Central memory CD8-positive, alpha-beta T cell (primary cell): ENCODE data around the gene MYH15.
"Not testable (repeated sequence)": the region's sequence is repeated elsewhere in the genome, so short reads cannot be mapped to it uniquely, and the experiment has no call there.

Source experiments
- ATAC-seq: fragments of 150-1000 bp; cut with Tn5 transposase; replicated peaks from 2 replicates; pipeline ENCODE4 v1.10.0; 2022; ENCODE audit warnings: mild to moderate bottlenecking, moderate FRiP score, moderate number of reproducible peaks; ENCODE audit not compliant: poor library complexity, severe bottlenecking; ENCODE audit errors: extremely low read depth
- DNase-seq, 2 donors: peaks; one replicate each; pipeline ENCODE4 v3.0.0; 2021; ENCODE audit warnings: low spot score in 2 of 2
- H3K27ac Mint-ChIP-seq: one replicate; pipeline ENCODE4 v1.8.0; 2022; ENCODE audit warnings: low read depth, mild to moderate bottlenecking, moderate library complexity, mixed read lengths
- H3K27me3 Mint-ChIP-seq: one replicate; pipeline ENCODE4 v1.8.0; 2022; ENCODE audit warnings: mixed read lengths
- H3K36me3 Mint-ChIP-seq: one replicate; pipeline ENCODE4 v1.8.0; 2022; ENCODE audit warnings: mild to moderate bottlenecking, moderate library complexity, mixed read lengths; ENCODE audit not compliant: insufficient read depth
- H3K4me1 Mint-ChIP-seq: one replicate; pipeline ENCODE4 v1.8.0; 2022; ENCODE audit warnings: mixed read lengths
- H3K4me3 Mint-ChIP-seq: one replicate; pipeline ENCODE4 v1.8.0; 2022; ENCODE audit warnings: mild to moderate bottlenecking, moderate library complexity, mixed read lengths
- H3K9me3 Mint-ChIP-seq: one replicate; pipeline ENCODE4 v1.8.0; 2022; ENCODE audit warnings: mixed read lengths

MYH15 gene

DNA sequence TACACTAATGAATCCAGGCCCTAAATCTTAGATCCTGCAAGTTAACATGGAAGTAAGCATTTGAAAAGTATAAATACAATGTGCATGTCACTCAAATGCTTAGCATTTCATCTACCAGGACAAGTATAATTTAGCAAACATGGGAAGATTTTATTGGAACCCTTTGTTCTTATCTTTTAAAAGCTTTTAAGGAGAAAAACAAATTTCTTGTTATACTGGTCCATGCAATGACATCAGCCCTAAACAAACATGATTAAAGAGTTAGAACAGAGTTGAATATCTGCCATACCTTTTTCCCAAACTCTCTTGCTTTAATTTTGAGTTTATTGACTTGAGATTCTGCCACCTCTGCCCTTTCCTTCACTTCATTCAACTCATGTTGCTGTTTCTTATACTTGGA, 127.1 kb downstream of the MYH15 start:
- DNase-seq (no peak), ATAC-seq (no peak)
- Mint-ChIP-seq H3K36me3 (no peaks in the 10 kb centered on the region), H3K9me3 (no peaks in the 10 kb centered on the region), H3K4me1 (peaks cover 6% of the 10 kb centered on the region), H3K4me3 (no peak overlapping the region), H3K27me3 (no peaks in the 10 kb centered on the region), H3K27ac (no peak overlapping the region)

DNA sequence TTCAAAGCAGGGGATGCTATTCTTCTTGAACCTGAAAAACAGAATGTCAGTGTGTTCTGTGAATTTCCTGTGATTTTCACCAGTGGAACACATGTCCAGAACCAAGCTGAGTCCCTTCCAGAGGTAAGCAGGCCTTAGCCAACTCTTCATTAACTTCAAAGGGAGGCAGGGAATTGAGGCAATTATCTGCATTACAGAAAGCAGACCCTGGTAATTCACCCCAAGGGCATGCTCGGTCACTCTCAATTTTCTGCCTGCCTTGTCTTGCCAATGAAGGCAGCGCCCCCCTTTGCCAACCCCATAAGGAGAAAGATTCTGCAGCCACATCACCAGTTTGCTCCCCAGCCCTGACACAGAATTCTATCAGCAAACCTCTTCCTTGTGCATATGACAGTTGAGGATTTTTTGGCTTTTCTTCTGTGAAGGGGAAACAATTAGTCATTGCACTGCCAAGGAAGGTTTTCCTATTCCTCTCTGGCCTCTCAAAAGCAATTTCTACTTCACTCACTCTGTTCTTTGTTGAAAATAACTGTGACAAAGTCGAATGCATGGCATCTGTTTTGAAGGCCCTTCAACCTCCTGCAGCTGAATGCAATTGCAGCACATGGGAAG, 128.8 kb downstream of the MYH15 start:
- H3K27ac Mint-ChIP-seq: no peak overlapping the region
- no peak overlapping the region for H3K4me3 Mint-ChIP-seq
- H3K4me1 Mint-ChIP-seq: no peaks in the 10 kb centered on the region
- H3K27me3 Mint-ChIP-seq: no peaks in the 10 kb centered on the region
- H3K36me3 Mint-ChIP-seq: no peaks in the 10 kb centered on the region
- DNase-seq: no peak
- no peaks in the 10 kb centered on the region for H3K9me3 Mint-ChIP-seq
- ATAC-seq: no peak

DNA sequence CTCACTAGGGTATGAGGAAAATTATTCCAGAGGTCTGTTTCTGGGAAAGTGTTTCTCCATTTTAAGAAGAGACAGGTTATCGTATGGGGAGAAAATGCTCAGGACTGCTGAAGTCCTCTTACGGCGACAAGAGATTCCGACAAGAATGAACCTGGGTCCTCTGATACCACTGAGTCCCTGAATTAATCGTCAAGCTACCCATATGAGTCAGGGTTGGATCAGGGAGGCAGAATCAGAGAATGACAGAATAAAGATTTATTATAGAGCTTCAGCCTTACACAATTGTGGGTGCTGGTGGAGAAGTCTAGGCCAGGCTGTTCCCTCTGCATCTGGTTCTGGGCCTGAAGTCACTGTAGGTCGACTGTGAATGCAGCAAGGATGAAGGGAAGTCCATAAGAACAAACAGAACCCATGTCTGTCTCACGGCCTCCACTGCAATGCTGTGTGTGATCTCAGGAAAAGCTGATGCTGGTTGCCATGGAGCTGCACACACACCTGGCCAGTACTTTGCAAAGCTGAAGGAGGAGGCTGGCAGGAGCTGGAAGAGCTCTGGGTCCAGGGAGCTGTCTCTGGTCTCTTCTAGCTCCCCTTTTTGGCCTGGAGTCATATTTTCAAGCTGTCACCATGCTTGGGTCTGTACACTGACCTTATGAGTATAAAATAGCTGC, 130.1 kb downstream of the MYH15 start:
- Mint-ChIP-seq H3K9me3 (no peaks in the 10 kb centered on the region), H3K4me3 (no peak overlapping the region), H3K27me3 (no peaks in the 10 kb centered on the region), H3K27ac (no peak overlapping the region), H3K4me1 (no peaks in the 10 kb centered on the region), H3K36me3 (no peaks in the 10 kb centered on the region)
- DNase-seq: no peak
- ATAC-seq: no peak

DNA sequence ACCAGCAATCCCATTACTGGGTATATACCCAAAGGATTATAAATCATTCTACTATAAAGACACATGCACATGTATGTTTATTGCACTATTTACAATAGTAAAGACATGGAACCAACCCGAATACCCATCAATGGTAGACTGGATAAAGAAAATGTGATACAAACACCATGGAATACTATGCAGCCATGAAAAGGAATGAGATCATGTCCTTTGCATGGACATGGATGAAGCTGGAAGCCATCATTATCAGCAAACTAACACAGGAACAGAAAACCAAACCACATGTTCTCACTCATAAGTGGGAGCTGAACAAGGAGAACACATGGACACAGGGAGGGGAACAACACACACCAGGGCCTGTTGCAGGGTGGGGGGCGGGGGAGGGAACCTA, 131.4 kb downstream of the MYH15 start:
- not testable (repeated sequence) for H3K4me1 Mint-ChIP-seq, ATAC-seq, H3K4me3 Mint-ChIP-seq

GRCh38 chr3:108378153-108378951, 132.0 kb downstream of the MYH15 start:
- DNase-seq (no peak), ATAC-seq (no peak)
- Mint-ChIP-seq H3K4me3 (no peak overlapping the region), H3K9me3 (no peaks in the 10 kb centered on the region), H3K27ac (no peak overlapping the region), H3K27me3 (no peaks in the 10 kb centered on the region), H3K36me3 (no peaks in the 10 kb centered on the region), H3K4me1 (no peaks in the 10 kb centered on the region)

More for the DNA sequence above, 131.4 kb downstream of the MYH15 start:
- H3K9me3 Mint-ChIP-seq, DNase-seq, H3K27ac Mint-ChIP-seq, H3K27me3 Mint-ChIP-seq, H3K36me3 Mint-ChIP-seq: not testable (repeated sequence)

DNA sequence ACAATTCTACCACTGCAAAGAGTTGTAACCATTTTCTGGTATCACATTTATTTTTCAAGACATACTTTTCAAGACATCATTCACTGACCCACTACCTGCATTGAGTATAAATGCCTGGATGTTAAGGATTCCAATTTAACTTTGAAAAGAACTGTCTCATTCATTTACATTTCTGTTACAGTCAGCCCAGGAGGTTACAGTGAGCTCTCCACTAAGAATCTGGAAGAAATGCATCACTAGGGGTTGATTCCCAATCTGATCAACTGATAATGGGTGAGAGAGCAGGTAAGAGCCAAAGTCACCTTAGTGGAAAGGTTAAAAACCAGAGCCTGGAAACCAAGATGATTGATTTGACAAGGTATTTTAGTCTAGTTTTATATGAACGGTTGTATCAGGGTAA, 133.0 kb downstream of the MYH15 start:
- no peaks in the 10 kb centered on the region for H3K27me3 Mint-ChIP-seq

DNA sequence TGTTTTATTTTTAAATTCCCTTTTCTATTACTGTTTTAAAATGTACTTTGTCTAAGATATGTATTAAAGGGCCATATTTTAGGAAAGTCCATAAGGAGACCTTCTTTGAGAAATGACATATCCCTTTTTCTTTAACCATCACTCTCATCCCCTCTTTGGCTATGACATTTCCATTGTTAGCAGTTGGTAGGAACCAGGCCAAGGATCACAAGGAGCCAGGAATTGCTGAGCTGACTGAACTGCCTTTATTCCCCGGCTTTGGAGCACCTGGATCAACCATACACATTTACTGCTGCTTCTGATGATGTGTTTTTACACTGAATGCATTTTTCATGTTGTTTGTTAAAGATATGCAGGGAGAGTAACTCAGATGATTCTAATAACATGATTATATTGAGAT, 134.4 kb downstream of the MYH15 start:
- Mint-ChIP-seq H3K27me3 (no peaks in the 10 kb centered on the region), H3K9me3 (no peaks in the 10 kb centered on the region), H3K4me1 (no peaks in the 10 kb centered on the region), H3K36me3 (peaks cover 2% of the 10 kb centered on the region), H3K27ac (no peak overlapping the region), H3K4me3 (no peak overlapping the region)
- DNase-seq: no peak
- ATAC-seq: no peak

More for the DNA sequence above, 133.0 kb downstream of the MYH15 start:
- Mint-ChIP-seq H3K4me1 (no peaks in the 10 kb centered on the region), H3K27ac (no peak overlapping the region), H3K4me3 (no peak overlapping the region), H3K36me3 (no peaks in the 10 kb centered on the region), H3K9me3 (no peaks in the 10 kb centered on the region)
- DNase-seq: no peak
- ATAC-seq: no peak

DNA sequence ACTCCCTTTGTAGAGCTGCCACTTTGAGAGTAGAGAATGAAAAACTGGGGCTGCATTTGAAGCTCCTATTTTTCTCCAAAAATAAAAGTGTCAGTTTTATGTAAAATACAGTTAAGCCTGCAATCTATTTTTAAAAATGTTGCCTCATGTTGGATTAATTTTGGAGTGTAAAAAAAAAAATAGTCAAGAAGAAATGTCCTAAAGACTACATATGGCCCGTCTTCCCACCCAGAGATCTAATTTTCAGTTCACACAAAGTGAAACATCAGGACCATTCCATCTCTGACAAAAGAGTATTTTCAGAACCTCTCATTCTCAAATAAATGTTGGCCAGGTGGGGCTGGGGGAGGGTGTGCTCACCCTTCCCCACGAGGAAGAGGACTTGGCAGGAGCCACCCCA, 151.4 kb downstream of the MYH15 start:
- Mint-ChIP-seq H3K4me3 (no peak overlapping the region), H3K27me3 (no peaks in the 10 kb centered on the region), H3K4me1 (no peaks in the 10 kb centered on the region), H3K36me3 (no peaks in the 10 kb centered on the region), H3K9me3 (no peaks in the 10 kb centered on the region), H3K27ac (no peak overlapping the region)
- DNase-seq: no peak
- ATAC-seq: no peak

GRCh38 chr3:108357042-108357441, 153.4 kb downstream of the MYH15 start:
- Mint-ChIP-seq H3K4me3 (no peak overlapping the region), H3K4me1 (no peaks in the 10 kb centered on the region), H3K36me3 (no peaks in the 10 kb centered on the region), H3K27ac (no peak overlapping the region), H3K9me3 (no peaks in the 10 kb centered on the region), H3K27me3 (no peaks in the 10 kb centered on the region)
- DNase-seq (no peak), ATAC-seq (no peak)

- Mint-ChIP-seq H3K36me3 (no peaks in the 10 kb centered on the region), H3K27ac (no peak overlapping the region), H3K4me1 (no peaks in the 10 kb centered on the region), H3K9me3 (no peaks in the 10 kb centered on the region), H3K4me3 (no peak overlapping the region), H3K27me3 (no peaks in the 10 kb centered on the region)
- ATAC-seq (no peak), DNase-seq (no peak)
These were observed 155.8 kb downstream of the MYH15 start for GRCh38 chr3:108354562-108354961.

DNA sequence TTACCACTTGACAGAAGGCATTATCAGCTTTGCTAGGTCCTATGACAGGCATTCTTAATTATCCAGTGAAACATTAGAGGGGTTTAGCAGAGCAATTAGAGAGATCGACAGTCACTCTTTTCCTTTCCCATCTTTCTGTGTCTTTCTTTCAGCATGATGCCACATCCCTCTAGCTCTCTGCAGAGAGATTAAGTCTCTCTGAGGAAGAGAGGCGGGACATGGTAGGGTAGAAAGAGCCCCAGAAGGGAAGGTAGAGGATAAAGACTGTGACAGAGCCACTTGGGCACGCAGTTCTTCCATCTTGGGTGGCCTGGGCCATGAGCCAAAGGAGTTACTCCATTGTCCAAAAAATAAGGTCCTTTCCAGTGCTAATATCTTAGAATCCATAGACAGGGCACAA, 158.2 kb downstream of the MYH15 start:
- Mint-ChIP-seq H3K27ac (no peak overlapping the region), H3K36me3 (no peaks in the 10 kb centered on the region), H3K4me1 (no peaks in the 10 kb centered on the region), H3K4me3 (no peak overlapping the region), H3K27me3 (no peaks in the 10 kb centered on the region), H3K9me3 (no peaks in the 10 kb centered on the region)
- ATAC-seq: no peak
- DNase-seq: no peak

- H3K36me3 Mint-ChIP-seq: no peaks in the 10 kb centered on the region
- H3K4me1 Mint-ChIP-seq: no peaks in the 10 kb centered on the region
- ATAC-seq: no peak
- no peaks in the 10 kb centered on the region for H3K27me3 Mint-ChIP-seq
- no peaks in the 10 kb centered on the region for H3K9me3 Mint-ChIP-seq
- no peak overlapping the region for H3K4me3 Mint-ChIP-seq
- H3K27ac Mint-ChIP-seq: no peak overlapping the region
- DNase-seq: no peak
These were observed 163.8 kb downstream of the MYH15 start for GRCh38 chr3:108346301-108347227.
